Activated CD4-positive, alpha-beta T cell treated with anti-CD3 and anti-CD28 coated beads for 48 hours (primary cell): ENCODE data around the gene TTC33.
A peak's percentile ranks its signal among the peaks of the same experiment; 100 is the strongest.
"Not testable (repeated sequence)": the region's sequence is repeated elsewhere in the genome, so short reads cannot be mapped to it uniquely, and the experiment has no call there.

ENCODE experiments used
- DNase-seq: peaks from one replicate; pipeline ENCODE4 v3.0.0-alpha.2; 2020

The TTC33 gene

DNA sequence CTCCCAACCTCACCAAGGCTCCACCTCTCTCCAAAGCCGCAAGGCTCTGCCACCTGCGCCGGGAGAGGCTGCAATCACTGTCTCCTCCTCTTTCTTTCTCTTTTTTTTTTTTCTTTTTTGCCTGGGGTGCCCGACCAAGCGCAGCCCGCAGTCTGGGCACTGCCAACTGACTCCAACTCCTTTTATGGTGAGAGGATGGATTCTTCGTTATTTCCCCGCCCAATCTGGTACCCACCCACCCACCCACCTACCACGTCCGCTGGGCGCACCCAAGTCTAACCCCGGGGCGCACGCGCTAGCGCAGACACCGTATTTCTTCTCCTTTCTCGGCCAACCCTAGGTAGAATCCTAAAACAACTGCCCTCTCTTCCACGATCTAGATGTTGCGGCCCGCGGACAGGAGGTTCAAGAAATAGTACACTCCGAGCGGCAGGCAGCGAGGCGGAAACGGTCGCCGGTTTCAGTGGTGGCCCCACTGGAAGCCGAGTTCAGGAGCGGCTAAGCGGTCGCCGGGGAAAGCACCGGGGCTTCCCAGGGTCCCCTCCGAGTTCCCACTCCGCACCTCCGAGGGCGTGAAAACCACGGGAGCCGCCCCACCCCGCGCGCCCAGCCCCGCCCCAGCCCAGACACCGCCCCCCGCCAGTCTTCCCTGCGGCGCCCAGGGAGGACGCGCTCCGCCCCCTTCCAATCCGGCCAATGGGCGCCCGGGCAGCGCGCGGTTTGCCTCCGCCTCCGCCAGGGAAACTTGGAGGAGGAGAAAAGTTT lies 76.4 kb downstream of the TTC33 start:
- DNase-seq = peak; percentile 95

DNA sequence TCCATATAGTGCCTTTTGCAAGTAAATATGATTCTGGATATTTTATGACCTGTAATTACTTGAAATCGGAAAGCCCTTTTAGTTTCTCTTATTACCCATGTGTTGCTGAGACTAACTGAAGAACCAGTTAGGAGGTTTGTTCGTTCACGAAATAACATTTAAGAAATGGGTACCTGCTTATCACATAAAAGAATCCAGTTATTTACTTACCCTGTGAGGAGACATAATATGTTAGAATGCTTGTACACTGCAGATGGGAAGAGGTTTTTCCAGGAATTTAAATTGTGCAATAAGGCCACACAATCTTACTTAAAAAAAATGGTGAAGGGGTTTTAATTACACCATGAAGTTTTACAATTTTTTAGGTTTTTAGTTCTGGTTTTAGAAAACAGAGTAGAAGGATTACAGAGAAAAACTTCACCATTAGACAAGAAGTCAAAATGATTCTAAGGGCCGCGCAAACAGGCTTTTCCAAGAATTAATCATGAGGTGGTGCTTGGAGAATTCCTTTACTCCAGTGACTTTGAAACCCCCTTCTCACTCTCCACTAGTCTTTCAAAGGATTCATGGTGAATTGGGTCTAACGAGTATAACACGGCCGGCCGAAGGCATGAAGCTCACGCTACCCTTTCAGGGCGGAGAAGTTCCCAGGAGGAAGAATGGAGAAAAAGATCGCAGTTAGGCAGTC lies 77.2 kb downstream of the TTC33 start:
- DNase-seq = no peak

DNA sequence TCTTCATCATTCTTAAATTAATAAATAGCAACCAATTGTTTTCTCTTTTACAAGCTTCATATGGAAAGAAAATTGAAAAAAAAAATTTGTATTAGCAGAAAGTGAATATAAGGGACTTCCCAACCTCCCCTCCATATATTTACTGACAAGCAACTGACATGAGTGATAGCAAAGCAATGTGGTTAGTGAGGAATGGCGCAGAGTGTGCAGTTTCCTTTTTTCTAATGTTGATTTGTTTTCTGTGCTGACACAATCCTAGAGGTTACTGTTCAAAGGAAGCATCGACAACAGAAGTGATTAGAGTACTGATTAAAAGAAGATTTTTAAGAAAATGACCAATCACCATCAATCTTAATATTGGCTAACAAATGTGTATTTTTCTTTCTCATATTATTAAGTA lies 77.7 kb downstream of the TTC33 start:
- DNase-seq = no peak

DNA sequence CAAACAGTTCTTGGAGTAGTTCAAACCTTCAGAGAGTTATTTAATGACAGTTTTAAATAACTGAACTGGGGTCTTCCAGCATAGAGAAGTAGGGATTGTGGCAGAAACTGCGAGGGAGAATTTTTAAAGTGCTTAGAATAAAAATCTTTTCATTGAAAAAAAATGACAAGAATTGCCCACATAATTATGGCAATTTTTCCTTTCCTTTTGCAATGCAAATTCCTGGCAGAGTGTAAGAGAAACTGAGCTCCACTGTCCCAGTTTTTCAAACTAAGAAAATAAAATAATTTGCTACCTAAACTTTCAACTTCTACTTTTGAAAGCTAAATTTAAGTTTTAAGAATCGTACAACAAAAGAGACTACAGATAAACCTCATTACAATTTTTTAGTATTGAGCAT lies 78.3 kb downstream of the TTC33 start:
- DNase-seq = no peak

DNA sequence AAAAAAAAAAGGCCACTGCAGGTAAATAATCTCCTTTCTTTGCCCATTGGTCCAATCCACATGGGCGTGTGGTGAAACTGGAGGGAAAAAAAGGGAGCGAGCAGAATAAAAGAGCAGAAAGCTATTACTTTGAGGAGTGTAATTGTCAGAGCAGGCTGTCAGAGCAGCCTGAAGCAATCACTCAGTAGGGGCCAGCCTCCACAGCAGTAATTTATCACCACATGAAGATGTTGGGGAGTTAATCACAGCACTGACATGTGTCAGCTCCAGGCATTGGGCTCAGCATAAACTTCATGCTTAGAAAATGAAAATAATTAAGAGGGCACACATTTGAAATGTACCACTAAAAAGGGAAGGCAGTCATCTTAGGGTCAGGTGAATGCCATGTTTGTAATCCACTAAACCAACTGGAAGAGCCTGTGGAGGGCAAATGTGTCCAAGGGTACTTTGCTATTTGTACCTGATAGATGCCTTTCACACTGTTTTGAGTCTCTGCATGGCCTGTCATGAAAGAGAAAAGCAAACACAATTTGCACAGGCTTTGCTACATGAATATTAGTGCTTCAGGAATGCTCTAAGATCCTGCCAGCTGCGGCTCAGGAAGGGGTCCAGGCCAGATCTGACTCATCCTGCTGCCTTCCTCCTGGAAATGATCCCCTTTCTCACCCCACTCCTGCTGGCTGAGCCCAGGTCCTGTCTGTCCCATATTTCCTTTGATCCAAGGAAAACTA lies 79.0 kb downstream of the TTC33 start:
- no peak for DNase-seq

DNA sequence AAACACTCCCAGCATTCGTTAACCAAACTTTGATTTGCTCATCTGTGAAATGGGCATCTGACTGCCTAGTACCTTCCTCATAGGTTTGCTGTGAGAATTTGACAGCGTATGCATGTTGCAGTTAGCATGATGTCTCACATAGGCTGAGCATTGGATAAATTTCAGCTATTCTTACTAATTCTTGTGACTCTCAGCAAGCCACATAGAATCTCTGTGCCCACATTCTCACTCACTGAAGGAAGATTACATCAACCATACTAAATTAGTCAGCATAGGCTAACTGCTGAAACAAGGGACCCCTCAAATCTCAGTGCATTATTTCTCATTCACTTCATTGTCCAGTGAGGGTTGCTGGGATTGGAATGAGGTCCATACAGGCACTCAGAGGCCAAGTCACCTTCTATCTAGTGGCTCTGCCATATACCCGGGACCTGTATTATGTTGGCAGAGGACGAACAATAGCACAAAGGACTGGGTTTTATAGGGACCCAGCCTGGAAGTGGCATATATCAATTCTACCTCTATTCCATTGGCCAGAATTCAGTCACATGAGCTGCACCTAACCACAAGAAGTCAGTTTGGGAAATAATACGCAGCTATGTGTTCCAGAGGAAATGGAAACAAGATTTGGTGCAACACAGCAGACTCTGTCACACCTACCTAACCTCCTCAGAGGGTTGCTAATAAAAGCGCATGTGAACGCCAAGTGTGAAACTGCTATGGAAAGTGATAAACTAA lies 80.2 kb downstream of the TTC33 start:
- peak; percentile 38 for DNase-seq

DNA sequence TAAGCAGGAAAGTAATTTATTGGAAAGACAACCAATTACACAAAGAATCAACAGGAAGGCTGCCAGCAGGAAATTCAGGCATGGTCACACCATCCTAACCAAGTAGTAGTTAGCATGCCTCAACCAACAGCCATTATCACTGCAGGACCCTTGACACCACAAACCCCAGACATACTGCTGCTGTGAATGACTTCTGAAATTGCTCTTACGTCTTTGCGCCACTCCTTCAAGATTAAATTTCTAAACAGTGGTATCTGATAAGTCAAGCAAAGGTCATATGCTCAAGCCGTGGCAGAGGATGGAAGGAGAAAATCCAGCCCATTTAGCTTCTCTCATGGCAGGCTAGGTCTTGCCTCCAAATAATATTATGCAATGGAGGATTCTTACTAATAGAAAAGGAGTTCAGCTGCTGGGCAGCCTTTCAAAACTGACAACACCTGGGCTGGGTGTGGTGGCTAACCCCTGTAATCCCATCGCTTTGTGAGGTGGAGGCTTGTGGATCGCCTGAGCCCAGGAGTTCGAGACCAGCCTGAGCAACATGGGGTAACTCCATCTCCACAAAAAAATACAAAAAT lies 81.0 kb downstream of the TTC33 start:
- DNase-seq = no peak

DNA sequence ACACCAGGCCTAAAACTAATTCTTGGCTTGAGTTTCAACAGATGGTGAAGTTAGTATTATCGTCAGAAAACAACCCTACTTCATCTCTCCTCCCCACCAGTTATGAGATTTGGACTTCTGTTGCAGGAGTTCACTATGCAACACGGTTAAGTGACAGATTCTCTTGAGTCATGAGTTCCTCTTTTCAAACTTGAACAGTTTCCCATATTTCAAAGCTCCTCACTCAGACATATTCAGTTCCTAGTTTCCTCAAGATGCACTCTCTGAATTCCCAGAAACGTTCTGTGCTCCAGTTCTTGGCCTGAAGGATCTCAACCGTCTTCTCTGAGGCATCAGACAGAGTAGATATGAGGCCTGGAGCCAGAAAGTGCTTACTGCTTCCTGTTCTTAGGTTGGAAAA lies 83.3 kb downstream of the TTC33 start:
- no peak for DNase-seq

DNA sequence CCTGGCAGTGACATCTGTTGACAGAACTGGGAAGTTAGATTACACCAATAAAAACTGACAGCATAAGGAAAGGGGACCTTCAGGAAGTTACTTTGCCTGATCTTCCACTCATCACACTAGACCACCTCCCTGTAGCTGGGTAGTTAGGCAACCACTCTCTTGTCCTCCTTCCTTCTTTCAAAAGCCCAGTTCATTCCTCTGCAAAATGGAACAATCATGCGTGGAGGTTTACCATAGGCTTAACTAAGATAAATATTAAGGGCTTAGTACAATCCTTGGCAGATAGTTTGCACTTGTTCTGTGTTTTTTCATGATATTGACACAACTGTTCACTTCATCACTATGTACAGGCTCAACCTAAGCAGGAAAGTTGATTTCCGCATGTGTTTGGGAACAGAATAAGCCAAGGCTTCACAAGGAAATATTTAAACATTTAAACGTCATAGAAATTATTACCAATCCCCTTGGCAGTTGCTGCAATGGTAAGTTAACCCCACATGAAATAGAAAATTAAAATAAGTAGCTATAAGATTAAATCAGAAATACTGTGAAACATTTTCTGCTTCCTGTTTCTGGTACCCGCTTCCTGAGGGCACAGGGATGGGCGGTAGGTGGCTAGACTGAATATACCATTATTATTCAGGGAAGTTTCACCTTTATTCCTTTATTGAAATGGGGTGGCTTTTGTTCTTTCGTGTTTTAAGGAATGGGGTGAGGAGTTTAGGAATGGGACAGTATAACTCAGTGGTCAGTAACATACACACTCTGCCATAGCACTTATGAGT lies 86.0 kb downstream of the TTC33 start:
- no peak for DNase-seq

DNA sequence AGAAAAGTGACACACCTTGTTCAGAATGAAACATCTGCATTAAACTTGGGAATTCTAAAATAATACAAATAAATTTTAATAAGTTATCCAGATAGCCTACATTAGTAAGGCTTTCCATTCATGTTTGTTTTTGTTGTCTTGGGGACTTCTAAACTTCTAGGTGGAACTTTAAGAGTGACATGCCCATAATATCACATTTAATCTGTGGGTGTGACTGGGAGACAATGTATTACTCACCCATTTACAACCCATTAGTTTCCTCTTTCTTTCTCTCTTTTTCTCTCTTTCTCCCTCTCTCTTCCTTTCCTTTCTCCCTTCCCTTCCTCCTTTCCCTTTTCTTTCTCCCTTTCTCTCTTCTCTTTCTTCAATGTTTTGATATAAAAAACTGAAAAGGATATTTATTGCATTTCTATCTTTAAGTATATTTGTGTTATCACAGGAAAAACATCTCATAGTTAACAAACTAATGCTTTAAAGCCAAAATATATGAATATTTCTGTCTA lies 88.5 kb downstream of the TTC33 start:
- DNase-seq = no peak

DNA sequence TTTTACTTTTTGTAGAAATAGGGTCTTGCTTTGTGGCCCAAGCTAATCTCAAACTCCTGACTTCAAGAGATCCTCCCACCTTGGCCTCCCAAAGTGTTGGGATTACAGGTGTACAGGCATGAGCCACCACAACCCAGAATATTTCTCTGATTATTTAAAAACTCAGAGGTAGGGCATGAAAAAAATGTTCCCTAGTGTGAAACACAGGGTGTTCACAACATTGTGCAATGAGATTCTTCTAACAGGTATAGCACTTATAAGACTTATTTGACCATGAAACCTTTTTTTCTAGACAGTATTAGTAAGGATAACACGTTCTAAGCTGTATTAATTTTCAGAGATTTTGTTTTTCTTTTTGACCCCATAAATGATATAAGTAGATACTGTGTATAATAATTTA lies 89.1 kb downstream of the TTC33 start:
- DNase-seq = no peak

DNA sequence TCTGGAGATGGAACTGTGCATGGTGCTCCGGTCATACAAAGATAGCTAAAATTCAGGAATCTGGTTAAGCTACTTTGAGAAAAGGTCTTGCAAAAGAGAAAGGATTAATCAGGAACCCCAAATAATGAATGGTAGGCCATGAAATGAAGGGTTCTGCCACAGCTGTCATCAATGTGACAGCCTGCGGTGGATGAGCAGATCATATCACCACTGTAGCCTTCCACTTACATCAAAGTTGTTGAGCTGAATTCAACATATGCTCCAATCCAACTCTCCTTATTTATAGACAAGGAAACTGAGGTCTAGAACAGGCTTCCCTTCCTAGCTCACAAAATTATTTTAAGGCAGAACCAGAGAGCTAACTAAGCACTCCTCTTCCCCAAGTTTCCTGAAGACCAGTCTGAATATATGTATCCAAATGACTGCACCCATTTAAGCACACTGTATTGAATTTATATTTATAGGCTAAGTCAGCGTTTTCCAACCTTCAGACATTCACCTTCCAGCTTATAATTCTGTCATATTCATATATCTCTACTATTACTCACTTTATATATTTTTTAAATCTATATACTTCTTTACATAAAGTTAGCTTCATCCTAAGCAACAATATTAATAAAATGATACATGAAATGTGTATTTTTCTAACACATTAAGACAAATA lies 90.0 kb downstream of the TTC33 start:
- no peak for DNase-seq

DNA sequence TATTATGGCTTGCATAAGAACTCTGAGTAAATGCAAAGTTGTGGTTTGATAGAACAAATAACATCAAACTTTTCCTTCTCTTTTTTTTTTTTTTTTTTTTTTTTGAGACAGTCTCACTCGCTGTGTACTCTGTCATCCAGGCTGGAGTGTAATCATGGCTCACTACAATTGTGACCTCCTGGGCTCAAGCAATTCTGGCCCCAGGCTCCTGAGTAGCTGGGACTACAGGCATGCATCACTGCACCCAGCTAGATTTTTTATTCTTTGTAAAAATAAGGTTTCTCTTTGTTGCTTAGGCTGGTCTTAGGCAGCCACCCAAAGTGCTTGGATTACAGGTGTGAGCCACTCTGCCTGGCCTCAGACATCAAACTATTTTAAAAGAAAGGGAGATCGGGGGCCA lies 95.0 kb downstream of the TTC33 start:
- DNase-seq = no peak

DNA sequence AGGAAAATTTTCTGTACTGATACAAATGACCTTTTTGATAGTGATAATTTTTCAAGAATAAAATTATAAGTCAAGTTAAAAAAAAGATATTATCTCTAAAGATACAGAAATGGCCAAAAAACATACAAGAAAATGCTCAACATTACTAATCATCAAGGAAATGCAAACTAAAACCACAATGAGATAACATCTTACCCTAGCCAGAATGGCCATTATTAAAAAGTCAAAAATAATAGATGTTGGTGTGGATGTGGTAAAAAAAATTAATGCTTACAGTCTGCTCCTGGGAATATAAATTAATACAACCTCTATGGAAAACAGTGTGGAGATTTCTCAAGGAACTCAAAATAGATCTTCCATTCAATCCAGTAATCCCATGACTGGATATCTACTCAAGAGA lies 99.0 kb downstream of the TTC33 start:
- DNase-seq = no peak

DNA sequence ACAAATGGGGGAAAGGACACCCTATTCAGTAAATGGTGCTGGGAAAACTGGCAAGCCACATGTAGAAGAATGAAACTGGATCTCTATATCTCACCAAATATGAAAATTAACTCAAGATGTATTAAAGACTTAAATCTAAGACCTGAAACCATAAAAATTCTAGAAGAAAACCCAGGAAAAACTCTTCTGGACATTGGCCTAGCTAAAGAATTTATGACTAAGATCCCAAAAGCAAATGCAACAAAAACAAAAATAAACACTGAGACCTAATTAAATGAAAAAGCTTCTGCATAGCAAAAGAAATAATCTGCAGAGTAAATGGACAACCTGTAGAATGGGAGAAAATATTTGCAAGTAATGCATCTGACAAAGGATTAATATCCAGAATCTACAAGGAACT lies 99.7 kb downstream of the TTC33 start:
- DNase-seq = not testable (repeated sequence)

DNA sequence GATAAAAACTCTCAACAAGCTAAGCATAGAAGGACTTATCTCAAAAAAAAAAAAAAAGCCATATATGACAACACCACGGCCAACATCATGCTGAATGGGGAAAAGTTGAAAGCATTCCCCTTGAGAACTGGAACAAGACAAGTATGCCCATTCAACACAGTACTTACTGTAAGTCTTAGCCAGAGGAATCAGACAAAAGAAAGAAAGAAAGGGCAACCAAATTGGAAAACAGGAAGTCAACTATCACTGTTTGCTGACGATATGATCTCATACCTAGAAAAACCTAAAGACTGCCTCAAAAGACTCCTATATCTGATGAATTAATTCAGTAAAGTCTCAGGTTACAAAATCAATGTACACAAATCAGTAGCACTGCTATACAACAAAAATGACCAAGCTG lies 100.6 kb downstream of the TTC33 start:
- no peak for DNase-seq

DNA sequence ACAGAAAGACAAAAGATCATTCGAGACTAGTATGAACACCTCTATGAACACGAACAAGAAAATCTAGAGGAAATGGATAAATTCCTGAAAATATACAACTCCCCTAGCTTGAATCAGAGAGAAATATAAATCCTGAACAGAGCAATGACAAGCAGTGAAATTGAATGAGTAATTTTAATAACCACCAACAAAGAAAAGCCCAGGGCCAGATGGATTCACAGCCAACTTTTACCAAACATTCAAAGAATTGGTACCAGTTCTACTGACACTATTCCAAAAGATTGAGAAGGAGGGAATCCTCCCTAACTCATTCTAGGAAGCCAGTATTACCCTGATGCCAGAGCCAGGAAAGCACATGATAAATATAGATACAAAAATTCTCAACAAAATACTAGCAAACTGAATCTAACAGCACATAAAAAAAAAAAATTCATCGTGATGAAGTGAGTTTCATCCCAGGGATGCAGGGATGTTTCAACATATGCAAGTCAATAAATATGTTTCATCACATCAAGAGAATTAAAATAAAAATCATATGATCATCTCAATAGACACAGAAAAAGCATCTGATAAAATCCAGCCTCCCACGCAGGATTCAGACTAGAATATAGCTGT lies 101.3 kb downstream of the TTC33 start:
- DNase-seq = no peak

DNA sequence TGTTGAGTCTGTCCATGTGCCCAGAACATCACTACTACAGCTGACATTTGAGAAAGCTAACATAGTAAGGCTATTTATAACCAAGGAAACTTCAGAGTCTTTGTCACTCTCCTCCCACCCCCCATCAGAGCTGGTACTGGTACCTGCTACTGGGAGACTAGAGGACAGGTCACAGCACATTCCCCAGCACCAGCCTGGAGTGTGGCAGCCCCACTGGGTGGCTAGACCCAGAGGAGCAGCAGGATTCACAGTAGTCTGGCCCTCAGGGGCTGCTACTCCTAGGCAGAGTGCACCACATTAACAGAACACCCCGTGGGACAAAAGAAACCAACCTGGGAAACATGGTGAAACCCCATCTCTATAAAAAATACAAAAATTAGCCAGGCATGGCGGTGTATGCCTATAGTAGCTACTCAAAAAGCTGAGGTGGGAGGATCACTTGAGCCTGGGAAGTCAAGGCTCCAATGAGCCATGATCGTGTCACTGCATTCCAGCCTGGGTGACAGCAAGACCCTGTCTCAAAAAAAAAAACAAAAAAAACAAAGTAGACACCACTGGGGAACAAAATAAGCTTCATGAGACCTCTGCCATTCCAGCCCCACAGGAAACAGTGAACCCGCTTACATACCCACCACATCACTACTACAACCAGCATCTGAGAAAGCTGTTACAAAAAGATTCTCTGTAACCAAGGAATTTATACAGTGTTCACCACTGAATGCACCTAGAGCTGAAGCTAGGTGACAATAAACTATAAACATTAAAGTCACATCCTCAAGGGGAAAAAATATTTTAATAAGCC lies 102.3 kb downstream of the TTC33 start:
- no peak for DNase-seq

DNA sequence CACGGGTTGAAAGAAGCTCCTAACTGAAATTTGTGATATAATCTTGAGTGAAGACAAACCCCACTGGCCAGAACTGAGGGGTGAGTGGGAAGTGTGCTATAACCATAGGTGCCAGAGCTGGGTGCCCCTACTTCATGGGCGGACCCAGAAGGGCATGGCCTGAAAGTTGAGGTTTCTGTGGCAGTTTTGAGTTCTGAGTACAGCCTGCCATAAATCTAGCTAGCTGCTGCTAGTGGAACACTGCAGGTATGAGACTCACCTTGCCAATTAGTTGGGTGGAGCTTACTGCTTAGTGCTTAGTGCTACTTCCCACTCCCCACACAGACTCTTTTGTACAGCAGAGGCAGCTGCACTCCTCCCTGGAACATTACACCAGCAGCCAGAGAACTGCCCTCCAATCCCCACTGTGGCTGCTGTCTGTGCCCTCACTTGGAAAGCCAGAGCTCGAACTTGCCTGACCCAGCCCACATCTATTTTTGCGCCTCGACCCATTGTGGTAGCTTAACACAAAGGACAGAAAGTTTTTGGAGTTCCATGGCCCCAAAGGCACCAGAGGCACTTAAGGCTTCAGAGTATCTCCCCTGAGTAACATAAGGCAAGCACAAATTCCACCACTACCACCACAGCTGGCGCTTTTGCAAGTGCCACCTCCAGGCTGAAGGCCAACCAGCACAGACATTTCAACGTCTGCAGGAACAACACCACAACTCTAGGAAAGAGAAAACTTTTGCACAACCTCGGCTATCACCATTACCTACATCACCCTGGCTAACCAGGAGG lies 103.1 kb downstream of the TTC33 start:
- no peak for DNase-seq
